Activated CD4-positive, alpha-beta T cell treated with anti-CD3 and anti-CD28 coated beads, Interleukin-2, amount 50 U/mL, for 48 hours (primary cell): Measurements from ENCODE around the gene HPS1.

Source experiments
- DNase-seq, 2 experiments: peaks; one replicate each; pipeline ENCODE4 v3.0.0-alpha.2; 2020

The HPS1 gene

GRCh38 chr10:98431016-98431415, 15.7 kb downstream of the HPS1 start:
- DNase-seq: no peak

- DNase-seq: no peak
Observed at GRCh38 chr10:98430427-98430826, 16.3 kb downstream of the HPS1 start.

GRCh38 chr10:98429320-98430072, 17.2 kb downstream of the HPS1 start:
- DNase-seq: no peak

- no peak for DNase-seq
Observed at GRCh38 chr10:98427011-98427515, 19.7 kb downstream of the HPS1 start.

- peak; percentile 55 to 68 for DNase-seq
Observed at GRCh38 chr10:98425511-98426352, 21.0 kb downstream of the HPS1 start.

- DNase-seq: no peak
Observed at GRCh38 chr10:98424295-98425254, 22.2 kb downstream of the HPS1 start.

GRCh38 chr10:98423691-98424120, 23.0 kb downstream of the HPS1 start:
- DNase-seq: no peak

GRCh38 chr10:98422182-98422581, 24.6 kb downstream of the HPS1 start:
- DNase-seq: no peak

GRCh38 chr10:98420786-98421185, 25.9 kb downstream of the HPS1 start:
- no peak for DNase-seq

- DNase-seq: no peak
Observed at GRCh38 chr10:98419469-98420261, 27.1 kb downstream of the HPS1 start.

GRCh38 chr10:98418665-98419468, 27.9 kb downstream of the HPS1 start:
- no peak for DNase-seq

- no peak for DNase-seq
Observed at GRCh38 chr10:98417973-98418664, 28.6 kb downstream of the HPS1 start.

GRCh38 chr10:98417481-98417959, 29.2 kb downstream of the HPS1 start:
- no peak for DNase-seq

GRCh38 chr10:98416606-98417388, 29.9 kb downstream of the HPS1 start:
- DNase-seq: no peak

GRCh38 chr10:98415731-98416119, 31.0 kb downstream of the HPS1 start:
- no peak for DNase-seq

GRCh38 chr10:98414932-98415730, 31.6 kb downstream of the HPS1 start, which contains the start of gene PYROXD2:
TSS of gene PYROXD2 (minus strand) at chr10:98415182. CDS start at chr10:98415135, 47 bp downstream.
- DNase-seq: peak; percentile 34 to 51

- no peak for DNase-seq
Observed at GRCh38 chr10:98414578-98414931, 32.2 kb downstream of the HPS1 start.

- no peak for DNase-seq
Observed at GRCh38 chr10:98411768-98412167, 35.0 kb downstream of the HPS1 start.
